H1 (cell line): Measurements from ENCODE around the gene MAPKAPK2.

Experiments used
- CHD1 ChIP-seq: IDR thresholded peaks from 2 replicates; pipeline ENCODE4 v1.6.1; 2012; ENCODE audit warnings: low read depth, low read length, improper control_type of control experiment
- CHD2 ChIP-seq: IDR thresholded peaks from 2 replicates; pipeline ENCODE4 v1.6.1; 2012; ENCODE audit warnings: low read length, improper control_type of control experiment
- EP300 ChIP-seq, 2 experiments: IDR thresholded peaks; 1 replicate in 1 of 2; 2 replicates in 1 of 2; pipeline ENCODE4 v1.6.1; 2011 to 2012; ENCODE audit warnings: low read depth in 2 of 2, low read length in 2 of 2, mild to moderate bottlenecking in 2 of 2, borderline replicate concordance in 1 of 2, inconsistent platforms in 1 of 2, moderate library complexity in 1 of 2
- FOSL1 ChIP-seq: IDR thresholded peaks from 2 replicates; pipeline ENCODE4 v1.6.1; 2011; ENCODE audit warnings: mild to moderate bottlenecking, low read depth, low read length, moderate library complexity; ENCODE audit not compliant: insufficient read depth
- JUN ChIP-seq: IDR thresholded peaks from 2 replicates; pipeline ENCODE4 v1.6.1; 2011; ENCODE audit warnings: low read depth, mild to moderate bottlenecking, improper control_type of control experiment, low read length
- POLR2AphosphoS5 ChIP-seq: IDR thresholded peaks from 2 replicates; pipeline ENCODE4 v1.6.1; 2011; ENCODE audit warnings: low read depth, low read length
- POU5F1 ChIP-seq: IDR thresholded peaks from 2 replicates; pipeline ENCODE4 v1.6.1; 2011; ENCODE audit warnings: low read depth, mild to moderate bottlenecking, low read length, moderate library complexity
- SP1 ChIP-seq: IDR thresholded peaks from 2 replicates; pipeline ENCODE4 v1.6.1; 2011; ENCODE audit warnings: low read depth, low read length
- SP2 ChIP-seq: IDR thresholded peaks from 2 replicates; pipeline ENCODE4 v1.6.1; 2012; ENCODE audit warnings: mild to moderate bottlenecking, low read length, inconsistent platforms
- TAF1 ChIP-seq: IDR thresholded peaks from 2 replicates; pipeline ENCODE4 v1.6.1; 2011; ENCODE audit warnings: mild to moderate bottlenecking, low read depth, low read length
- ZNF274 ChIP-seq: IDR thresholded peaks from 2 replicates; pipeline ENCODE4 v1.7.0; 2012; ENCODE audit warnings: low read length, borderline replicate concordance; ENCODE audit errors: extremely low read depth
- TF ChIP-seq, protein P1 (sequence below), 3 experiments: IDR thresholded peaks; 1 replicate in 2 of 3; 2 replicates in 1 of 3; pipeline versions ENCODE4 v1.5.1 to v1.6.1; 2011; ENCODE audit warnings: low read length in 3 of 3, mild to moderate bottlenecking in 3 of 3, inconsistent platforms in 2 of 3, low read depth in 1 of 3, moderate library complexity in 1 of 3; ENCODE audit not compliant: insufficient read depth in 1 of 3; ENCODE audit errors: control extremely low read depth in 1 of 3
- TF ChIP-seq, protein P2 (sequence below): IDR thresholded peaks from 2 replicates; pipeline ENCODE4 v1.6.1; 2012; ENCODE audit warnings: low read length, inconsistent platforms
- TF ChIP-seq, protein P3 (sequence below): IDR thresholded peaks from 2 replicates; pipeline ENCODE4 v1.6.1; 2011; ENCODE audit warnings: low read length, improper control_type of control experiment

DNA sequence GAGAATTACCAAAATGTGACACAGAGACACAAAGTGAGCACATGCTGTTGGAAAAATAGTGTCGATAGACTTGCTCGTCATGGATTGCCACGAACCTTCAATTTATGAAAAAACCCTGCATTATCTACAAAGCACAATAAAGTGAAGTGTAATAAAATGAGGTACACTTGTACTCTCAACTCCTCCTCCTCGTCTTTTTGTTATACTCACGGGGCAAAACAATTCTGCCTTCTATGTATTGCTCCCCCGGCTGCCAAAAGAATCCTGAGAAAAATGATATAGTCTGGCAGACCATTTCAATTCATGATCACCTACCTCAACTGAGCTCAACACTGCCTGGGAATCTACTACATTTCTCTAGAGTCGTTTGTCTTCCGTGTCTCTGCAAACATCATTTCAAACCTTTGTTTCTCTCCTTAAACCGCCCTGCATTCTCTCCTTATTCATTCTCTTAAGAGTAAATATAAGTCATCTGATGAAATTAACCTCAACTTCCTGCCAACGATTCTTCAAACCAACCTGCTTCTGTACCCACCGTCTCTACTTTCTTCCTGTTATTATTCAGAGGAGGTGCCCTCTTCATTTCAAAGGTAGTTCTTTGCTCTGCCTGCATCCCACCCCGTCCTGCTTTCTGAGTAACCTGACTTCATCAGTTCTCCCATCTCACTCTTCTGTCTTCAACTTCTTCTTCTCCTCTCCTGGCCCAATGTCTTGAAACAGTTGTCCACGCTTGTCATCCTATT, 73.0 kb downstream of the MAPKAPK2 start:
- TF ChIP-seq FOSL1 (no peak), POLR2AphosphoS5 (no peak), SP2 (no peak), SP1 (no peak), EP300 (IDR thresholded peaks at IDR 0.05; ENCODE audit: borderline replicate concordance in 1 of 2, low read depth in 2 of 2, low read length in 2 of 2) (no peak), CHD1 (no peak), JUN (no peak), TAF1 (no peak), CHD2 (no peak), POU5F1 (no peak), ZNF274 (no peak)
- TF ChIP-seq, protein P1, sequence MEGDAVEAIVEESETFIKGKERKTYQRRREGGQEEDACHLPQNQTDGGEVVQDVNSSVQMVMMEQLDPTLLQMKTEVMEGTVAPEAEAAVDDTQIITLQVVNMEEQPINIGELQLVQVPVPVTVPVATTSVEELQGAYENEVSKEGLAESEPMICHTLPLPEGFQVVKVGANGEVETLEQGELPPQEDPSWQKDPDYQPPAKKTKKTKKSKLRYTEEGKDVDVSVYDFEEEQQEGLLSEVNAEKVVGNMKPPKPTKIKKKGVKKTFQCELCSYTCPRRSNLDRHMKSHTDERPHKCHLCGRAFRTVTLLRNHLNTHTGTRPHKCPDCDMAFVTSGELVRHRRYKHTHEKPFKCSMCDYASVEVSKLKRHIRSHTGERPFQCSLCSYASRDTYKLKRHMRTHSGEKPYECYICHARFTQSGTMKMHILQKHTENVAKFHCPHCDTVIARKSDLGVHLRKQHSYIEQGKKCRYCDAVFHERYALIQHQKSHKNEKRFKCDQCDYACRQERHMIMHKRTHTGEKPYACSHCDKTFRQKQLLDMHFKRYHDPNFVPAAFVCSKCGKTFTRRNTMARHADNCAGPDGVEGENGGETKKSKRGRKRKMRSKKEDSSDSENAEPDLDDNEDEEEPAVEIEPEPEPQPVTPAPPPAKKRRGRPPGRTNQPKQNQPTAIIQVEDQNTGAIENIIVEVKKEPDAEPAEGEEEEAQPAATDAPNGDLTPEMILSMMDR (IDR thresholded peaks at IDR 0.05; ENCODE audit: control extremely low read depth in 1 of 3, insufficient read depth in 1 of 3, low read depth in 1 of 3, low read length in 3 of 3), result no peak
- TF ChIP-seq, protein P2, sequence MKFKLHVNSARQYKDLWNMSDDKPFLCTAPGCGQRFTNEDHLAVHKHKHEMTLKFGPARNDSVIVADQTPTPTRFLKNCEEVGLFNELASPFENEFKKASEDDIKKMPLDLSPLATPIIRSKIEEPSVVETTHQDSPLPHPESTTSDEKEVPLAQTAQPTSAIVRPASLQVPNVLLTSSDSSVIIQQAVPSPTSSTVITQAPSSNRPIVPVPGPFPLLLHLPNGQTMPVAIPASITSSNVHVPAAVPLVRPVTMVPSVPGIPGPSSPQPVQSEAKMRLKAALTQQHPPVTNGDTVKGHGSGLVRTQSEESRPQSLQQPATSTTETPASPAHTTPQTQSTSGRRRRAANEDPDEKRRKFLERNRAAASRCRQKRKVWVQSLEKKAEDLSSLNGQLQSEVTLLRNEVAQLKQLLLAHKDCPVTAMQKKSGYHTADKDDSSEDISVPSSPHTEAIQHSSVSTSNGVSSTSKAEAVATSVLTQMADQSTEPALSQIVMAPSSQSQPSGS, result no peak
- TF ChIP-seq, protein P3, sequence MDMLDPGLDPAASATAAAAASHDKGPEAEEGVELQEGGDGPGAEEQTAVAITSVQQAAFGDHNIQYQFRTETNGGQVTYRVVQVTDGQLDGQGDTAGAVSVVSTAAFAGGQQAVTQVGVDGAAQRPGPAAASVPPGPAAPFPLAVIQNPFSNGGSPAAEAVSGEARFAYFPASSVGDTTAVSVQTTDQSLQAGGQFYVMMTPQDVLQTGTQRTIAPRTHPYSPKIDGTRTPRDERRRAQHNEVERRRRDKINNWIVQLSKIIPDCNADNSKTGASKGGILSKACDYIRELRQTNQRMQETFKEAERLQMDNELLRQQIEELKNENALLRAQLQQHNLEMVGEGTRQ, result no peak
